ENCODE data around the gene FAM78A. TPM values are rescaled to one million over a fixed set of nuclear protein-coding genes. Genes with fewer than 3 reads are reported as not detected.

FAM78A gene
- polyA plus RNA-seq, 3 donors = 6.4 to 40.6 (median 7.2) TPM

DNA sequence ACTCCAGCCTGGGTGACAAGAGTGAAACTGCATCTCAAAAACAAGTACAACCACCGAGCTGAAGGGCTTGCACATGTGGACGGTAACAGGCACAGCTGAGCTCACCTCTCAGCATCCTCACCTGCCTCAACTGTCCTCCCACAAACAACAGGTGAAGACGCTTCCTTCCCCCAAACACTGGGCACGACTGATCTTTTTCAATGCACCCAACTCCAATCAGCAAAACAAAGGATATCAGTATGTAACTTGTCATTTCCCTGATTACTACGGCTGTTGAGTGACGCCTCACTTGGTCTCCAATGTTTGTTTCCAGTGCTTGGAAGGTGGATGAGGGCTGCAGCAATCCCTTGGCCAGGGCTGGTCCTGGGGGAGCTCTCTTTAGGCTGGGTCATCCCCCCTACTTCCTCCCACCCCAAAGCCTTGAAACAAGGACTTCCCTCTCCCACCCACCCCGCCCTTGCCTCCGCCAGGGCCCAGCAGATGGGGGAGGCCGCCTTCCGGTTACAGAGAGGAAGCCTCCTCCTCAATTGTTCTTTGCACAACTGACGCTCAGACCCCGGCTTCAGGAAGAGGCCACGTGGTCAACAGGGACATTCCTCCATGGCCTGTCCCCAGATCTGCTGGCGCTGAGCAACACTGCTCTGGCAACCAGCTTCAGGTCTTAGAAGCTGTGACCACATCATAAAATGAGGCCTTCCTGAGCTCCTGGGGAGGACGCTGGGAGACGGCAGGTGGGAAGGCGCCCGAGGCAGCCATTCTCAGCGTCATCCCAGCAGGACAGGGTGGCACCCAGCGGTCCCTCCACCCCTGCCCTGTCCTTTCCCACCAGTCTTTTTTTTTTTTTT, 5.9 kb downstream of the FAM78A start:
- Histone ChIP-seq H3K36me3 (replicated peaks in 1 of 2; ENCODE audit: control insufficient read depth in 1 of 2, insufficient read depth in 2 of 2, low read length in 2 of 2) (no peaks in the 10 kb centered on the region), H3K9ac (ENCODE audit: insufficient read depth, low read length, poor library complexity, severe bottlenecking) (peak overlapping the region; percentile 46), H2AFZ (ENCODE audit: insufficient read depth, low read depth, low read length, poor library complexity, severe bottlenecking) (no peak overlapping the region), H3K4me3 (replicated peaks in 1 of 3; ENCODE audit: low read depth in 2 of 3, low read length in 3 of 3) (peak overlapping the region; percentile 17 to 94 (median 35)), H3K79me2 (ENCODE audit: insufficient read depth, low read length) (peaks cover 100% of the 10 kb centered on the region), H3K9me3 (replicated peaks in 1 of 2; ENCODE audit: control insufficient read depth in 1 of 2, insufficient read depth in 1 of 2, low read length in 2 of 2) (no peaks in the 10 kb centered on the region), H3K27ac (ENCODE audit: low read depth in 1 of 2, low read length in 2 of 2) (peak overlapping the region; percentile 75 to 88), H3K4me2 (replicated peaks; ENCODE audit: extremely low read depth, low read length, poor library complexity, severe bottlenecking) (peak overlapping the region; percentile 98), H3K4me1 (ENCODE audit: control insufficient read depth in 1 of 2, insufficient read depth in 2 of 2, low read length in 2 of 2) (peaks cover 87 to 90% of the 10 kb centered on the region in 2 donors), H4K20me1 (ENCODE audit: insufficient read depth, low read length) (peaks cover 75% of the 10 kb centered on the region), H3K27me3 (ENCODE audit: control insufficient read depth in 2 of 2, insufficient read depth in 2 of 2, low read length in 2 of 2) (no peaks in the 10 kb centered on the region)
- peak; percentile 81 to 96 (median 90) for DNase-seq
- H3K27ac Mint-ChIP-seq = peak overlapping the region; percentile 92 to 98 (median 96)
- peaks cover 6 to 36% of the 10 kb centered on the region in 2 donors for H3K36me3 Mint-ChIP-seq
- H3K9me3 Mint-ChIP-seq = no peaks in the 10 kb centered on the region
- peak overlapping the region; percentile 72 to 91 for H3K4me3 Mint-ChIP-seq
- peaks cover 86% of the 10 kb centered on the region for H3K4me1 Mint-ChIP-seq
- peaks cover 0 to 2% (median 0%) of the 10 kb centered on the region in 3 donors for H3K27me3 Mint-ChIP-seq (ENCODE audit: low read depth in 3 of 3)
- TF ChIP-seq, protein P1, sequence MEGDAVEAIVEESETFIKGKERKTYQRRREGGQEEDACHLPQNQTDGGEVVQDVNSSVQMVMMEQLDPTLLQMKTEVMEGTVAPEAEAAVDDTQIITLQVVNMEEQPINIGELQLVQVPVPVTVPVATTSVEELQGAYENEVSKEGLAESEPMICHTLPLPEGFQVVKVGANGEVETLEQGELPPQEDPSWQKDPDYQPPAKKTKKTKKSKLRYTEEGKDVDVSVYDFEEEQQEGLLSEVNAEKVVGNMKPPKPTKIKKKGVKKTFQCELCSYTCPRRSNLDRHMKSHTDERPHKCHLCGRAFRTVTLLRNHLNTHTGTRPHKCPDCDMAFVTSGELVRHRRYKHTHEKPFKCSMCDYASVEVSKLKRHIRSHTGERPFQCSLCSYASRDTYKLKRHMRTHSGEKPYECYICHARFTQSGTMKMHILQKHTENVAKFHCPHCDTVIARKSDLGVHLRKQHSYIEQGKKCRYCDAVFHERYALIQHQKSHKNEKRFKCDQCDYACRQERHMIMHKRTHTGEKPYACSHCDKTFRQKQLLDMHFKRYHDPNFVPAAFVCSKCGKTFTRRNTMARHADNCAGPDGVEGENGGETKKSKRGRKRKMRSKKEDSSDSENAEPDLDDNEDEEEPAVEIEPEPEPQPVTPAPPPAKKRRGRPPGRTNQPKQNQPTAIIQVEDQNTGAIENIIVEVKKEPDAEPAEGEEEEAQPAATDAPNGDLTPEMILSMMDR (IDR thresholded peaks at IDR 0.05) = no peak
- WGBS (ENCODE audit: insufficient coverage) = 7% methylated on average over 11 of the region's 20 CpGs
- intact Hi-C loops (cut with micrococcal nuclease) = loop anchor here in 1 of 2 donors (10.0 kb wide), 2 partner anchors 464 to 1084 kb away; partner anchors contain the start of gene SETX

DNA sequence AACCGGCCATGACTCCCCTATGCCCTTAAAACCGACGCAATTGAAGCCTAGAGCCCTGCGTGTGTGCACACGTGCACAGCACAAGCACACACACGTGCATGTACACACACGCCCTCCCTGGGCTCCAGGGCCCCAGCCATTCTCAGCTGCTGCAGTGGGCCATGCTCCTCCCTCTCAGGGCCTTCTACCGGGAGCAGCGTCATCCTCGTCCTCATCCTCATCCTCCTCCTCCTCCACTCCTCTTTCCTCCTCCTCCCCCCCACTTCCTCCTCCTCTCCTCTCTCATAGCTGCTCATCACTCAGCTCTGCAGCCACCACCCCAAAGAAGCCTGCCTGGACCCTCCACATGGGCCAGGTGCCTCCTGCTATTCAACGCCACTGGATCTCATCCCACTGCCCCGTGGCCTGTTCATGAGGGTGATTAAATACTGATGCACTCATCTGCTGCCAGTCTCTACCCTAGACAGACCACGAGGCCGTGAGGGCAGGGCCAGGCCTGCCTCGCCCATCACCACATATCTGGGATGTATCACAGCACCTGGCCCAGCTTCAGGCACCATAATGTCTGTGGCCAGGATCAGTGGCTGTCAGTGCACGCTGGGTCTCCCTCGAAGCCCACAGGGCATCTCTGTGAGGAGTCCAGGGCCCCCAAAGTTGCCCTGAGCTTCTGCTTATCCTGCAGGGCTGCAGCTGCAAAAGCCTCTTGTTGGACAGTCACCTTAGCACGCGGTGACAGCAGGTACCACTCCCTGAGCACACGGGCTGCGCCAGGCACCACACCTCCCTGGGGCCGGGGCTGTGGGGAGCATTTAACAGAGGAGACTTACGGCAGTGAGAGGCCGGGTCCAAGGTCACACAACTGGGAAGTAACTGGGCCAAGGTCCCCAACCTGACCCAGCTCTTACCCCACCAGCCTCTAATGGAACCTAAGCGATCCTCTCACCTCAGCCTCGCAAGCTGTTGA, 9.8 kb downstream of the FAM78A start:
- Histone ChIP-seq H3K79me2 (ENCODE audit: insufficient read depth, low read length) (peaks cover 98% of the 10 kb centered on the region), H3K4me2 (replicated peaks; ENCODE audit: extremely low read depth, low read length, poor library complexity, severe bottlenecking) (peak overlapping the region; percentile 52), H3K4me1 (ENCODE audit: control insufficient read depth in 1 of 2, insufficient read depth in 2 of 2, low read length in 2 of 2) (peaks cover 99 to 100% of the 10 kb centered on the region in 2 donors), H3K9ac (ENCODE audit: insufficient read depth, low read length, poor library complexity, severe bottlenecking) (peak overlapping the region; percentile 29), H3K27me3 (ENCODE audit: control insufficient read depth in 2 of 2, insufficient read depth in 2 of 2, low read length in 2 of 2) (no peaks in the 10 kb centered on the region), H3K9me3 (replicated peaks in 1 of 2; ENCODE audit: control insufficient read depth in 1 of 2, insufficient read depth in 1 of 2, low read length in 2 of 2) (no peaks in the 10 kb centered on the region), H2AFZ (ENCODE audit: insufficient read depth, low read depth, low read length, poor library complexity, severe bottlenecking) (no peak overlapping the region), H3K27ac (ENCODE audit: low read depth in 1 of 2, low read length in 2 of 2) (peak overlapping the region; percentile 59 to 77), H4K20me1 (ENCODE audit: insufficient read depth, low read length) (peaks cover 70% of the 10 kb centered on the region), H3K4me3 (replicated peaks in 1 of 3; ENCODE audit: low read depth in 2 of 3, low read length in 3 of 3) (peak overlapping the region in 1 of 3 experiments; percentile 56), H3K36me3 (replicated peaks in 1 of 2; ENCODE audit: control insufficient read depth in 1 of 2, insufficient read depth in 2 of 2, low read length in 2 of 2) (peaks cover 2 to 4% of the 10 kb centered on the region in 2 donors)
- H3K9me3 Mint-ChIP-seq = no peaks in the 10 kb centered on the region
- H3K36me3 Mint-ChIP-seq = peaks cover 17 to 60% of the 10 kb centered on the region in 2 donors
- peaks cover 0 to 2% (median 0%) of the 10 kb centered on the region in 3 donors for H3K27me3 Mint-ChIP-seq (ENCODE audit: low read depth in 3 of 3)
- 51% methylated on average over 20 of the region's 26 CpGs for WGBS (ENCODE audit: insufficient coverage)
- peak overlapping the region; percentile 45 to 75 for H3K4me3 Mint-ChIP-seq
- peaks cover 94% of the 10 kb centered on the region for H3K4me1 Mint-ChIP-seq
- peak in 1 of 3 donors; percentile 46 for DNase-seq
- H3K27ac Mint-ChIP-seq = peak overlapping the region; percentile 79 to 93 (median 90)
- intact Hi-C loops (cut with micrococcal nuclease) = no loop called here
- TF ChIP-seq, protein P1 (IDR thresholded peaks at IDR 0.05) = no peak
